Measurements from ENCODE around the gene PARD3. TPM values are rescaled to one million over a fixed set of nuclear protein-coding genes. Genes with fewer than 3 reads are reported as not detected.

The PARD3 gene
- polyA plus RNA-seq, 2 of the 4 experiments (the other 2 are of a cell fraction): 110 to 200 TPM

GRCh38 chr10:34798654-34799053, 16.4 kb downstream of the PARD3 start:
- CTCF ChIA-PET: interaction anchor here (1.1 to 1.3 kb wide), 4 partner anchors 11 to 115 kb away, joined by 3 read pairs; partner anchors contain the start of gene PARD3
- Histone ChIP-seq H3K4me1 (peaks cover 18% of the 10 kb centered on the region; the same call in 1 of the 3 replicates), H3K9me3 (no peaks in the 10 kb centered on the region), H3K4me2 (no peak overlapping the region), H3K27ac (no peak overlapping the region), H3K4me3 (no peak overlapping the region)
- no peak for FAIRE-seq
- POLR2A ChIA-PET: no interaction called here
- DNase-seq (ENCODE audit: low read depth in 1 of 2, low spot score in 1 of 2): no peak
- ATAC-seq: no peak
- 96% methylated on average over 4 of the region's 4 CpGs for WGBS (ENCODE audit: missing lambda C conversion rate)
- TF ChIP-seq HMGXB4 (CRISPR knock-in tag; IDR thresholded peaks at IDR 0.05; ENCODE audit: borderline replicate concordance): no peak
- no peak for TF ChIP-seq FOXS1 (CRISPR knock-in tag; IDR thresholded peaks at IDR 0.05)
- TF ChIP-seq RARB (CRISPR knock-in tag; IDR thresholded peaks at IDR 0.05): no peak
- TF ChIP-seq POLR2A (IDR thresholded peaks at IDR 0.05; ENCODE audit: low read length): no peak
- no peak for TF ChIP-seq HES2 (IDR thresholded peaks at IDR 0.05)
- no peak for TF ChIP-seq EHF (CRISPR knock-in tag; IDR thresholded peaks at IDR 0.05)
- TF ChIP-seq GATA3 (IDR thresholded peaks at IDR 0.05; ENCODE audit: borderline replicate concordance): no peak
- TF ChIP-seq NR3C1 (IDR thresholded peaks at IDR 0.05): no peak

- CTCF ChIA-PET: interaction anchor here (0.6 to 1.3 kb wide), 3 partner anchors 25 to 131 kb away, joined by 3 read pairs; no protein-coding TSS in a partner anchor
- POLR2A ChIA-PET: no interaction called here
Measured at GRCh38 chr10:34797155-34797554, 17.9 kb downstream of the PARD3 start.

GRCh38 chr10:34796133-34796532, 19.0 kb downstream of the PARD3 start:
- Histone ChIP-seq H3K4me3 (no peak overlapping the region), H3K4me2 (no peak overlapping the region), H3K4me1 (peaks cover 9% of the 10 kb centered on the region), H3K9me3 (no peaks in the 10 kb centered on the region), H3K27ac (no peak overlapping the region)
- WGBS (ENCODE audit: missing lambda C conversion rate): 96% methylated on average over 1 of the region's 1 CpG
- ChIA-PET POLR2A (no interaction called here), CTCF (interaction anchor here (0.7 to 1.3 kb wide), 3 partner anchors 13 to 24 kb away, joined by 3 read pairs; no protein-coding TSS in a partner anchor)
- DNase-seq (ENCODE audit: low read depth in 1 of 2, low spot score in 1 of 2): no peak
- no peak for TF ChIP-seq BHLHE40 (IDR thresholded peaks at IDR 0.05; ENCODE audit: low read depth, low read length)
- TF ChIP-seq EHMT2 (IDR thresholded peaks at IDR 0.05; ENCODE audit: low read depth): no peak
- no peak for TF ChIP-seq EP300 (IDR thresholded peaks at IDR 0.05)
- no peak for TF ChIP-seq PHF8 (IDR thresholded peaks at IDR 0.05; ENCODE audit: borderline replicate concordance, low read depth)
- TF ChIP-seq ELK1 (IDR thresholded peaks at IDR 0.05; ENCODE audit: low read depth, low read length): no peak
- TF ChIP-seq PBX3 (IDR thresholded peaks at IDR 0.05): no peak
- no peak for TF ChIP-seq MYC (IDR thresholded peaks at IDR 0.05; ENCODE audit: borderline replicate concordance, low read length)
- no peak for TF ChIP-seq ZC3H11A (IDR thresholded peaks at IDR 0.05)
- TF ChIP-seq KDM1A (IDR thresholded peaks at IDR 0.05; ENCODE audit: low read depth): no peak
- no peak for ATAC-seq
- FAIRE-seq: no peak

More at GRCh38 chr10:34797155-34797554, 17.9 kb downstream of the PARD3 start:
- peaks cover 15% of the 10 kb centered on the region; the same call in 2 of the 3 replicates for H3K4me1 ChIP-seq
- no peak for DNase-seq (ENCODE audit: low read depth in 1 of 2, low spot score in 1 of 2)
- H3K9me3 ChIP-seq: no peaks in the 10 kb centered on the region
- WGBS (ENCODE audit: missing lambda C conversion rate): 84% methylated on average over 6 of the region's 6 CpGs
- H3K4me3 ChIP-seq: no peak overlapping the region
- TF ChIP-seq BHLHE40 (IDR thresholded peaks at IDR 0.05; ENCODE audit: low read depth, low read length): no peak
- no peak for TF ChIP-seq NR3C1 (IDR thresholded peaks at IDR 0.05)
- TF ChIP-seq PHF8 (IDR thresholded peaks at IDR 0.05; ENCODE audit: borderline replicate concordance, low read depth): no peak
- no peak for TF ChIP-seq PBX3 (IDR thresholded peaks at IDR 0.05)
- no peak for TF ChIP-seq TP53 (CRISPR knock-in tag; IDR thresholded peaks at IDR 0.05)
- no peak for TF ChIP-seq SREBF2 (IDR thresholded peaks at IDR 0.05)
- TF ChIP-seq EP300 (IDR thresholded peaks at IDR 0.05): no peak
- no peak for TF ChIP-seq CEBPB (IDR thresholded peaks at IDR 0.05)
- no peak for FAIRE-seq
- H3K27ac ChIP-seq: no peak overlapping the region
- ATAC-seq: no peak
- no peak overlapping the region for H3K4me2 ChIP-seq

All from A549 (cell line).